ENCODE measurements around the gene GP9.

- TF ChIP-seq CTCF (IDR thresholded peaks at IDR 0.05) (no peak), POLR2A (IDR thresholded peaks at IDR 0.05) (no peak)
Measured at GRCh38 chr3:129015388-129016105, 45.0 kb upstream of the GP9 start.

All from testis (tissue), 2 donors.